Effector memory CD4-positive, alpha-beta T cell (primary cell): ENCODE data around the gene DNAJC13.
A peak's percentile ranks its signal among the peaks of the same experiment; 100 is the strongest.

Experiments used
- DNase-seq, 3 donors: peaks; one replicate each; pipeline ENCODE4 v3.0.0-alpha.2; 2020
- H3K27ac ChIP-seq: 2 replicates; pipeline ENCODE4 v1.7.0; 2013; ENCODE audit warnings: mild to moderate bottlenecking, low read length, moderate library complexity; ENCODE audit not compliant: insufficient read depth, poor library complexity, severe bottlenecking
- H3K27me3 ChIP-seq: replicated peaks from 2 replicates; pipeline ENCODE4 v1.7.0; 2013; ENCODE audit warnings: mild to moderate bottlenecking, low read length; ENCODE audit not compliant: insufficient read depth, control insufficient read depth, poor library complexity, severe bottlenecking
- H3K36me3 ChIP-seq: 2 replicates; pipeline ENCODE4 v1.7.0; 2013; ENCODE audit warnings: mild to moderate bottlenecking, low read length, moderate library complexity; ENCODE audit not compliant: control insufficient read depth, insufficient read depth
- H3K4me1 ChIP-seq: 2 replicates; pipeline ENCODE4 v1.7.0; 2013; ENCODE audit warnings: low read length, mild to moderate bottlenecking; ENCODE audit not compliant: control insufficient read depth, insufficient read depth, poor library complexity, severe bottlenecking
- H3K4me3 ChIP-seq: 2 replicates; pipeline ENCODE4 v1.7.0; 2013; ENCODE audit warnings: low read length, low read depth, mild to moderate bottlenecking; ENCODE audit not compliant: insufficient read depth, poor library complexity, severe bottlenecking
- H3K9me3 ChIP-seq: 2 replicates; pipeline ENCODE4 v1.7.0; 2013; ENCODE audit warnings: mild to moderate bottlenecking, low read length, moderate library complexity; ENCODE audit not compliant: control insufficient read depth

DNAJC13 gene

GRCh38 chr3:132404276-132404675 lies 13.0 kb upstream of the DNAJC13 start:
- no peak overlapping the region for H3K4me3 ChIP-seq
- H3K27me3 ChIP-seq: no peaks in the 10 kb centered on the region
- H3K36me3 ChIP-seq: no peaks in the 10 kb centered on the region
- H3K27ac ChIP-seq: no peak overlapping the region
- DNase-seq: no peak
- H3K9me3 ChIP-seq: no peaks in the 10 kb centered on the region
- no peaks in the 10 kb centered on the region for H3K4me1 ChIP-seq

GRCh38 chr3:132405188-132405587 lies 12.1 kb upstream of the DNAJC13 start:
- Histone ChIP-seq H3K36me3 (no peaks in the 10 kb centered on the region), H3K4me1 (no peaks in the 10 kb centered on the region), H3K4me3 (no peak overlapping the region), H3K27ac (no peak overlapping the region), H3K9me3 (no peaks in the 10 kb centered on the region), H3K27me3 (no peaks in the 10 kb centered on the region)
- no peak for DNase-seq

GRCh38 chr3:132405609-132406299 lies 11.5 kb upstream of the DNAJC13 start:
- H3K4me1 ChIP-seq: no peaks in the 10 kb centered on the region
- DNase-seq: no peak
- no peak overlapping the region for H3K27ac ChIP-seq
- H3K36me3 ChIP-seq: no peaks in the 10 kb centered on the region
- no peaks in the 10 kb centered on the region for H3K27me3 ChIP-seq
- no peaks in the 10 kb centered on the region for H3K9me3 ChIP-seq
- H3K4me3 ChIP-seq: no peak overlapping the region

- no peaks in the 10 kb centered on the region for H3K4me1 ChIP-seq
- no peaks in the 10 kb centered on the region for H3K9me3 ChIP-seq
- no peak for DNase-seq
- no peaks in the 10 kb centered on the region for H3K36me3 ChIP-seq
- no peak overlapping the region for H3K27ac ChIP-seq
- H3K4me3 ChIP-seq: no peak overlapping the region
- no peaks in the 10 kb centered on the region for H3K27me3 ChIP-seq
These were observed 10.7 kb upstream of the DNAJC13 start for GRCh38 chr3:132406587-132406986.

- Histone ChIP-seq H3K27me3 (no peaks in the 10 kb centered on the region), H3K4me3 (no peak overlapping the region), H3K9me3 (no peaks in the 10 kb centered on the region), H3K4me1 (no peaks in the 10 kb centered on the region), H3K27ac (no peak overlapping the region), H3K36me3 (no peaks in the 10 kb centered on the region)
- DNase-seq: no peak
These were observed 10.3 kb upstream of the DNAJC13 start for GRCh38 chr3:132407025-132407424.

GRCh38 chr3:132414841-132415240 lies 2.5 kb upstream of the DNAJC13 start:
- Histone ChIP-seq H3K27ac (no peak overlapping the region), H3K4me3 (no peak overlapping the region)
- DNase-seq: no peak

GRCh38 chr3:132416161-132416560 lies 1.1 kb upstream of the DNAJC13 start:
- DNase-seq: no peak
- Histone ChIP-seq H3K27me3 (no peaks in the 10 kb centered on the region), H3K9me3 (no peaks in the 10 kb centered on the region), H3K4me1 (no peaks in the 10 kb centered on the region), H3K36me3 (no peaks in the 10 kb centered on the region), H3K4me3 (no peak overlapping the region), H3K27ac (no peak overlapping the region)

More at GRCh38 chr3:132414841-132415240, 2.5 kb upstream of the DNAJC13 start:
- H3K9me3 ChIP-seq: no peaks in the 10 kb centered on the region
- H3K4me1 ChIP-seq: no peaks in the 10 kb centered on the region
- no peaks in the 10 kb centered on the region for H3K36me3 ChIP-seq
- no peaks in the 10 kb centered on the region for H3K27me3 ChIP-seq

GRCh38 chr3:132417695-132418411 lies 551 bp downstream of the DNAJC13 start:
- H3K9me3 ChIP-seq: no peaks in the 10 kb centered on the region
- H3K4me1 ChIP-seq: no peaks in the 10 kb centered on the region

GRCh38 chr3:132418916-132419315 lies 1.6 kb downstream of the DNAJC13 start:
- Histone ChIP-seq H3K9me3 (no peaks in the 10 kb centered on the region), H3K27ac (no peak overlapping the region), H3K27me3 (no peaks in the 10 kb centered on the region), H3K4me3 (no peak overlapping the region), H3K4me1 (no peaks in the 10 kb centered on the region), H3K36me3 (no peaks in the 10 kb centered on the region)
- DNase-seq: no peak

More at GRCh38 chr3:132417695-132418411, 551 bp downstream of the DNAJC13 start:
- Histone ChIP-seq H3K4me3 (peak overlapping the region; percentile 98), H3K36me3 (no peaks in the 10 kb centered on the region), H3K27ac (peak overlapping the region; percentile 77), H3K27me3 (no peaks in the 10 kb centered on the region)
- peak; percentile 1 to 26 (median 16) for DNase-seq

- DNase-seq: no peak
- Histone ChIP-seq H3K4me1 (no peaks in the 10 kb centered on the region), H3K4me3 (no peak overlapping the region), H3K36me3 (no peaks in the 10 kb centered on the region), H3K27ac (no peak overlapping the region), H3K9me3 (no peaks in the 10 kb centered on the region), H3K27me3 (no peaks in the 10 kb centered on the region)
These were observed 4.5 kb downstream of the DNAJC13 start for GRCh38 chr3:132421832-132422231.
